DMS 273 treated with DMSO at 0.1 percent for 48 hours (cell line): Measurements from ENCODE around the gene CYTH2.

Experiments
- DNase-seq: peaks from one replicate; lab custom pipeline; 2025; lab: John Stamatoyannopoulos, UW

Gene CYTH2

DNA sequence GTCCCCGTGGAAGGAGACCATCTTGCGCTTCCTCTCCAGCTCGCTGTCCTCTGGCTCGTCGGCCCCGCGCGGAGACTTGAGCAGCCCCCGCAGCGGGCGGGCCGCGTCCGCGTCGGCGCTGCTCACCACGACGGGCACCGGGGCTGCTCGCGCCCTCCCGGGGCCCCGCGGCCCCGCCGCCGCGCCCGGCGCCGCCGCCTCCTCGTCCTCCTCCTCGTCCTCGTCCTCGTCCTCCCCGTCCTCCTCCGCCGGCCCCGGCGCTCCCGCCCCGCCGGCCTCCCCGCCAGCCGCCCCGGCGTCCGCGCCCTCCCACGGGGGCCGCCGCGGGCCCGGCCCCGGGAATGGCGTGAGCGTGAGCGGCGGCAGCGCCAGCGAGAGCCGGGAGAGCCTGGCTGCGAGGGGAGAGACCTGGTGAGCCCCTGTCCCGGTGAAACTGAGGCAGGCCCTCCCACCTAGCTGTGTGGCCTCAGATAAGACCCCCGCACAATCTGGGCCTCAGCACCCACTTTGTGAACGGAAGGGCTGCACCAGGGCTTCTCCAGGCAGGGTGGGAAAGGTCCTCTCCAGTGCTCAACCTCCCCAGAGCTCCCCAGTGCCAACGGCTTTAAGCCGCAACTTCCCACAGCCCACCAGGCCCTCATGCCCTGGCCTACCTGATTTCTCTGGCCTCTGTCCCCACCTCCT, 24.7 kb downstream of the CYTH2 start:
- DNase-seq, result no peak

- DNase-seq, result no peak
Measured at GRCh38 chr19:48495396-48495795, 26.2 kb downstream of the CYTH2 start.

DNA sequence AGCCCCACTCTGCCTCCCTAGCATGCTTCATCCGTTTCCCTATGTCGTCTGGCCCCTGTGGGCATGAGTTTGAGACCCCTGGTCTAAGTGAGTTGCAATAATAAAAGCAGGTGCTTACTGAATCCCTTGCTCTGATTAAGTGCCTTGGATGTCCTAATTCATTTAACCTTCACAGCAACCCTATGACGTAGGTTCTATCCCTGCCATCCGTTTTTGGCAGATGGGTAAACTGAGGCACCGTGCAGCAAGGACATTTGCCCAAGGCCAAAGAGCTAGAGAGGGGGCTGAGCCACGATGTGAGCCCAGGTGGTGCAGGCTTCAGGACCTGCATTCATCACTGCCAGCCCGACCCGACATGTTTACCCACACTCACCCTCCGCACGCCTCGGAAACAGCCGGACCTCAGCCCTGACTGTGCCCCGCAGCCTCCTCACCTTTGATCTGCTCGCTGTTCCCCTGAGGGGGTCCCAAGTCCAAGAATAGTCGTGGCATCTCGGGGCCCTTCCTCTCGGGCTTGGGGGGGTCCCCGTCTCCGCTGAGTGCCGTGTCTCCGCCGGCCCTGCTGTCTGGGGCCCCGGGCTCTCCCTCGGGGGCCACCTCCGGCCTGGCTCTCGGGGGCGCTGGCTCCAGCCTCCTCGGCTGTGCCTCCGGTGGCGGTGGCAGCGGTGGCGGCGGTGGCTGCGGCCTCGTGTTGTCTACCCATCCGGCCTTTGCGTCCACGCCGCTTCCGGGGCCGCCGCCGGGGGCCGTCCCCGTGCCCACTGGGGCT, 28.0 kb downstream of the CYTH2 start:
- DNase-seq, result no peak

DNA sequence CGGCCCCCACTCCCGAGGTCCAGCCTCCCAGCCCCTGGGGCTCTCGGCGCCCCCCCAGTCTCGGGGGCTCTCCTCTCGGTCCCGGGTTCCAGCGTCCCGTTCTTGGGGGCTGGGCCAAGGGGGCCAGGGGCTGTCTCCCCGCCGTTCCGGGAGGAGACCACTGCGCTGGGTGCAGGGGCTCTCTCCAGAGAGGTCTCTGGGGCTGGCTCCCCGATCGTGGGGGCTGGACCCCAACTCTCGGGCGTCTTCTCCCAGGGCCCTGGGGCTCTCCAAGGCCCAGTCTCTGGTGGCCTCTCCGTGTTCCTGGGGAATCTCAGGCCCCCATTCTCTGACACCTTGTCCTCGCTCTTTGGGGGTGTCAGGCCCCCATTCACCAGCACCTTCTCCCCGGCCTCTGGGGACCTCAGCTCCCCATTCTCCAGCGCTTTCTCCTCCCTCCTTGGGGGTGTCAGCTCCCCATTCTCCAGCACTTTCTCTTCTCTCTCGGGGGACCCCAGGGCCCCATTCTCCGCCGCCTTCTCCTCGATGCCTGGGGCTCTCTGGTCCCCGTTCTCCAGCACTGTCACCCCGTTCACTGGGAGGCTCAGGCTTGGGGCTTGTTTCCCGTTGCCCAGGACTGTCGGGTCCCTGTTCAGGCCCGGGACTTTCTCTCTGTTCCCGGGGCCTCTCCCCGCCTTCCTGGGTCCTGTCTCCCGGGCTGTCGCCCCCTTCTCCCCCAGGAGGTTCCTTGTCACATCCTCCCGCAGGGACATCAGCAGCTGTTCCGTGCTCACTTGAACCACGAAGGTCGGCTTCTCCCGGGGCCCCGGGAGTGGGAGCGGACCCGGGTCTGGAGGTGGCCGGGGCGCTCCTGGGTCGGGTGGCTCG, 28.8 kb downstream of the CYTH2 start:
- no peak for DNase-seq

GRCh38 chr19:48498595-48499311, 29.6 kb downstream of the CYTH2 start:
- DNase-seq, result no peak

DNA sequence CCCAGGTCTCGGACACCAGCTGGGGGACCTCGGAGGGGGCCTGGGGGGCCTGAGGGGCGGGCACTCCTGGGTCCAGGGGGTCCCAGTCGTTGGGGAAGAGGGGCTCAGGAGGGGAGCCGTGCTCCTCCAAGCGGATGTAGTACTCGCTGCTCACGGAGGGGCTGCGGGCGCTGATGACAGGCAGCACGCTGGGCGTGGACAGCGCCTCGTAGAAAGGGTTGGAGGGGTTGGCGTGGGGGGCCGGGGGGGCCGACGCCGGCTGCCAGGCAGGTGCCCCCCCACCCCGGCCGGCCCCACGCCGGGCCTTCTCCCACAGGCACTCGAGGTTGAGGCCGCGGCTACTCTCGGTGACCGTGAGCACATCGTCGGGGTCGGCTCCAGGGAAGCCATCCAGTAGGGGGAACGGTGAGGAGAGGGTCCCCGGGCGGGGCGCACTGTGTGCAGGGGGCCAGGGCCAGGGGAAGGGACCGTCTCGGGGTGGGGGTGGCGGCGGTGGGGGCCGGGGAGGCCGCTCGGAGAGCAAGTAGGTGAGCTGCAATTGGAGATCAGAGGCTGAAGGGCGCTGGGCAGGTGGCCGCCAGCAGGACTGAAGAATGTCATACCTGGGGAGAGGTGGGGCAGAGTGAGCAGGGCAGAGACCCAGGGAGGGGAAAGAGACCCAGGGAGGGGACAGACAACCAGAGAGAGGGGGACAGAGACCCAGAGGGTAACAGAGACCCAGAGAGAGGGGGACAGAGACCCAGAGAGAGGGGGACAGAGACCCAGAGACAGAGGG, 30.3 kb downstream of the CYTH2 start:
- DNase-seq, result no peak

- DNase-seq, result no peak
Measured at GRCh38 chr19:48500830-48501493, 31.8 kb downstream of the CYTH2 start.

DNA sequence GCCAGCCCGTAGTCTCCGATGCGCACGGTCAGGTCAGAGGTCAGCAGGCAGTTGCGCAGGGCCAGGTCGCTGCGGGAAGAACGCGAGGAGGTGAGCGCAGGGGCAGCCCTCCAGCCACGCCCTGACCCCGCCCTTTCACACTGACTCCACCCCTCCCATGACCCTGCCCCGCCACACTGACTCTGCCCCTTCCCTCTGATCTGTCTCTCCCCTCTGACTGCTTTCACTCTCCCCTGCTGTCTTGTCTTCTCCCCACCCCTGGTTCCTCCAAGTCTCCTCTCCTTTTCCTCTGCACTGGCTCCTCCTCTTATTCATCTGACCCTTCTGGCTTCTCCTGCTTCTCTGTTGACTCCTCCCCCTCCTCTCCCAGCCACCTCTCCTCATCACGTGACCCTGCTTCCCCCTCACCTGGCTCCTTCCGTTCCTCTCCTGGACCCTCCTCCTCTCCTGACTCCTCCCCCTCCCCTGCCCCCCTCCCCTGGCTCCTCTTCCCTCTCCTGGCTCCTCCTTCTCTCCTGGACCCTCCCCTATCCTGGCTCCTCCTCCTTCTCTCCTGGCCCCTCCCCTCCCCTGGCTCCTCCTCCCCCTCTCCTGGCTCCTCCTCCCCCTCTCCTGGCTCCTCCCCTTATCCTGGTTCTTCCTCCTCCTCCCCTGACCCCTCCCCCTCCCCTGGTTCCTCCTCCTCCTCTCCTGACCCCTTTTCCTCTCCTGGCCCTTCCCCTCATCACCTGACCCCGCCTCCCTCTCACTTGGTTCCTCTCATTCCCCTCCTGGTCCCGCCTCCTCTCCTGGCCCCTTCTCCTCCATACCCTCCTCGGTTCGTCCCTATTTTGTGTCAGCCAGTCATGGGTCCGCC, 32.6 kb downstream of the CYTH2 start:
- no peak for DNase-seq

GRCh38 chr19:48502350-48503018, 33.3 kb downstream of the CYTH2 start:
- DNase-seq, result no peak

DNA sequence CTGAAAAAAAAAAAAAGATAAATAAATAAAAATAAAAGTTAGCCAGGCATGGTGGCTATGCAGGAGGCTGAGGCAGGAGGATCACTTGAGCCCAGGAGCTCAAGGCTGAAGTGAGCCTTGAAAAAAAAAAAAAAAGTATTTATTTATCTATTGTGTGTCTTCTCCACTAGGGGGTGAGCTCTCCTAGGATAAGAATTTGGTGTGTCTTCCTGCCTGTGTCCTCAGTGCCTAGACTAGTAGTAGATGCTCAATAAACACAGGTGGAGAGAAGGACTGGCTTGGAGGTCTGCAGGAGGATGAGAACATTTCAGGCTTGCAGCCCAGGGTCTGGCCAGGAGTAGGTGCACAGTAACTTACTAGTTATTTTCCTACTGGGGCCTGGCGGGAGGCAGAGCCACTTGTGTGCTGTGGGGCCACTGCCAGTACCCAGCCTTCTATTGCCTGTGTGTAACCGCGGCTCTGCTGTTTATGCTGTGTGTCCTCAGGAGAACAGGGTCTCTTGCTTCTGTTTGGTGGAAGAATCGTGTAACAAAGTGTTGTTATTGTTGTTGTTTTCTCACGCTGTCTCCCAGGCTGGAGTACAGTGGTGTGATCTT, 37.1 kb downstream of the CYTH2 start:
- DNase-seq, result peak; percentile 57

DNA sequence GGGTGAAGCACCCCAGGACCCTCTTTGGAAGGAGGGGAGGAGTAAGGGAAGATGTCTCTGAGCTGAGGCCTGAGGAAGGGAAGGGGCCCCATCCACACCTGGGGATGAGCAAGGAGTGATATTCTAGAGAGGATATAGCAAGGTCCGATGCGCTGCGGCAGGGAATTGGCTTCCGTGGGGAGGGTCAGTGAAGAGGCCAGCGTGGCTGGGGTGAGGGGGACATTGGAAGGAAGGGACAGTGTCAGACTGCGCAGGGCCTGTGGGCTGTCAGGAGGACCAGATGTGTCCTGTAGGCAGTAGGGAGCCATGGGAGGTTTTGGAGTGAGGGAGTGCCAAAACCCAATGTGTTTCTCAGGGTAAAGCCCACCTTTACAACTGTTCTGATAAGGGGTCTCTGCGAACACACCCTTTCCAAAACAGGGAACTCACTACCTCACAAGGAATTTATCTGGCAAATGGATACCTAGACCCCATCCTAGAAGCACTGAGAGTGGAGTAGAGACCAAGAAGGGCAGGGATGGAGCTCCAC, 38.8 kb downstream of the CYTH2 start:
- no peak for DNase-seq

DNA sequence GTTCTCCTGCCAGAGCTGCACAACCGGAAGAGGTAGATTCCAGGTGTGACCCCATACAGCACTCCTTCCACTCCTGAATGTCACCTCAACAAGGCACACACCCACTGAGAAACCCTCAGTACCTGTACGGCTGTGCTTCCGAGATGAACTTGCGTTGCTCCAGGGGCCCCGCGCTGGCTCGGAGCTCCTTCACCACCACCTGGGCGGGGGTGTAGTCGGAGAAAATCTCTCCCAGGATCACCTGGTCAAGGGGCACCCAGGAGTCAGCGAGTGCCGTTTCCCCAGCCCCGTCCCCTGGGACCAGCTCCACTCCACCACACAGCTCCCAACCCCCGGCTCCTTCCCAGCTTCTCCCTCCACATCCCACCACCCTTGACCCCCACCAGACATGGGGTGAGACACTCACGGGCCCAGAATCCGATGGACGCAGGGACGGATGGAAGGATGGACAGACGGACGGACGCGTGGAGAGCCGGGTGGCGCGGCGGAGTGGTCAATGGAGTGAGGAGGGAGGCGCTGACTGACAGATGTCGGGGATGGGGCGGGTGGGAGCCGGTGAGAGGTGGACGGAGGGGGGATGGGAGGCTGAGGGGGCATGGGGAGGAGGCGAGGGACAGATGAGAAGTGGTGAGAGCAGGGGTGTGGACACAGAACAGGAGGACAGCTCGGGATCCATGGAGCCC, 39.7 kb downstream of the CYTH2 start:
- no peak for DNase-seq

- no peak for DNase-seq
Measured at GRCh38 chr19:48509467-48510194, 40.5 kb downstream of the CYTH2 start.

DNA sequence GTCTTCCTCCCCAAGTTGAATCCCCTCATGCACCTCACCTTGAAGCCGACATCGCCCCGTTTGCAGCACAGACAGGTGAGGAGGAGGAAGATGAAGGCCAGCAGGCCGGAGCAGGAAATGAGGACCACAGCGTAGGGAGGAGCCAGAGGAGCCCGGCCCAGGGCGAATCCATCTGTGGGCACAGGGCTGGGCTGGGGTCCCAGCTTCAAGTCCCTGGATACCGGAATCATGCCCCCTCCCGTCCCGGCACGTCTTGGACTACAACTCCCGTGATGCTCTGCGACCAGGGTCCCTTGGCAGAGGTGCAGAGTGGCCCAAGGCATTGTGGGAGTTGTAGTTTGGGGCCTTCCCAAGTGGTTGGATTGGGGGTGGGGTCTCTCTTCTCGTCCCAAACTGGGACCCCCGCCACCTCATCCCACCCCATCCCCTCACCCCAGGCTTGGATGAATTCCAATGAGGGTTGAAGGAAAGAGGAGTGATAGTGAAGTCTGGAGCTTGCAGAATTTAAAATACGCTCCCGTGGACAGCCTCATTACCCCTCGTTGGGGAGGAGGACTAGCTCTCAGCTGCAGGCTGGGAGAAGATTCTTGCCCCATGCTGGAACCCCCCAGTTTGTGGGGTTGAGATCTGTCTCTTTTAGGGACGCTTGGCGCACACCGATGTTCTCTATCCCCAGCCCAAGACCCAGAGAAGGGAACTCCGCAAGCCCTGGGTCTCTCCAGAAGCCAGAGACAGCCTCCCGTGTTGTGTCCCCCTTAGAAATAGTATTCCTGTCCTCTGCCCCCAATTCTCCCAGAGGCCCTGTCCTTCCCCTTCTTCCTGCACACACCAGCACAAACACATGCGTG, 41.5 kb downstream of the CYTH2 start:
- no peak for DNase-seq

GRCh38 chr19:48511321-48511731, 42.2 kb downstream of the CYTH2 start:
- no peak for DNase-seq

DNA sequence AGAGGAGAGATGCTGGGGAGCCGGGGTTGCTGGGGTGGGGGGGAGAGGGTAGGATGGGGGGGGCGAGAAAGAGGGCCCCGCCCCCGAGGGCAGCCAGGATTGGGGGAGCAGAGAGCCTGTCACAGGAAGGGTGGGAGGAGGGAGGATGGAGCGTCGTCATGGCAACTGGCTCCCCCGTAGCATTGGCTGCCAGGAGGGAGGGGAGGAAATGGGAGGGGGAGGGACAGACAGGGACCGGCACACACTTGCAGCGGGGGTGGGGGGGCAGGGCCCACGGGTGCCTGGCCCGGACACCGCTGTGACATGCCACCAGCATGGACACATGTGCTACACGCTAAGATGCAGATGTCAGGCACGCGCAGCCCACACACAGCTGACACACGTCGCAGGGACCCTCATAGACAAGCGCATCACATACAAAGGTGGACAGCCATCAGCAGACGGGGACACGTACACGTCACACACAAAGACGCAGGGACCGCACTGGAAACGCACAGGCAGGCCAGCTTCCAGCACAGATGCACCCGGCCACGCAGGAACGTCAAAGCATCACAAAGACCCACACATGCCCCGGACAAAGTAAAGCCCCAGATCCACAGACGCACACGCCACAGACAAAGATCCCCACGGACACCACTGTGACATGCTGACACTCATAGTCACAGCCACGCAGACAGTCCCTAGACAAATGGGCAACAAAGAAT, 42.8 kb downstream of the CYTH2 start, which contains the start of gene LMTK3:
Gene LMTK3, minus strand, starts transcription at position 36 of the 704 bp plus-strand sequence. CDS start 259 bp downstream, outside the sequence.
- peak; percentile 62 for DNase-seq
